GM21528 (cell line): Measurements from ENCODE around the gene PPOX.
A peak's percentile ranks its signal among the peaks of the same experiment; 100 is the strongest.

ENCODE experiments used
- ATAC-seq: cut with Tn5 transposase; IDR thresholded peaks from one replicate; pipeline ENCODE4 v1.9.1; 2021; ENCODE audit warnings: mild to moderate bottlenecking, moderate library complexity; ENCODE audit not compliant: unreplicated experiment, low FRiP score

The PPOX gene

DNA sequence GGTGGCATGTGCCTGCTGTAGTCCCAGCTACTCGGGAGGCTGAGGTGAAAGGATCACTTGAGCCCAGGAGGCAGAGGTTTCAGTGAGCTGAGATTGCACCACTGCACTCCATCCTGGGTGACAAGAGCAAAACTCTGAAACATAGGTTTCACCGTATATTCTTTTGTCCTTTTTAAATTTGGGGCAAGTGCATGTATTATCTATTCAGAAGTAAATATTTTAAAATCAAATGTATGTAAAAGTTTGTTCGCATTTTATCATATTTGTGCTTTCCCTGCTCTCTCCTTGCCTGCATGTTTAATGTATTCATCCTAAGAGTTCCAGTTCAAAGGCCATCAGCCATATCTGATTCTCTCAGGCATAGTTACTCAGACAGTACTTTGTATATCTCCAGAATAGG, 20.4 kb upstream of the PPOX start:
- no peak for ATAC-seq

DNA sequence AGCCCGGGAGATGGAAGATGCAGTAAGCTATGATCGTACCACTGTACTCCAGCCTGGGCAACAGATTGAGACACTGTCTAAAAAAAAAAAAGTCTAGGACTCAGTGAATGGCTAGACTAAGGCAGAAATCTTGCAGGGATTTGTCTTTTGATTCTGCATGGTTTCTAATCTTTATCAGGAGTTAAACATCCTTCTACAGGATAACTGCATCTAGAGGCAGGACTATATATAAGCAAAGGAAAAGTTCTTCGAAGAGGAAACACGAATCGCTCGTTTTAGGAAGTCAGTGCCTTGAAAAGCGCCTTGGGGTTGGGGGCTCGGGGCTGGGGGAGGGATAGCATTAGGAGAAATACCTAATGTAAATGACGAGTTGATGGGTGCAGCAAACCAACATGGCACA, 13.1 kb upstream of the PPOX start:
- ATAC-seq, result no peak

DNA sequence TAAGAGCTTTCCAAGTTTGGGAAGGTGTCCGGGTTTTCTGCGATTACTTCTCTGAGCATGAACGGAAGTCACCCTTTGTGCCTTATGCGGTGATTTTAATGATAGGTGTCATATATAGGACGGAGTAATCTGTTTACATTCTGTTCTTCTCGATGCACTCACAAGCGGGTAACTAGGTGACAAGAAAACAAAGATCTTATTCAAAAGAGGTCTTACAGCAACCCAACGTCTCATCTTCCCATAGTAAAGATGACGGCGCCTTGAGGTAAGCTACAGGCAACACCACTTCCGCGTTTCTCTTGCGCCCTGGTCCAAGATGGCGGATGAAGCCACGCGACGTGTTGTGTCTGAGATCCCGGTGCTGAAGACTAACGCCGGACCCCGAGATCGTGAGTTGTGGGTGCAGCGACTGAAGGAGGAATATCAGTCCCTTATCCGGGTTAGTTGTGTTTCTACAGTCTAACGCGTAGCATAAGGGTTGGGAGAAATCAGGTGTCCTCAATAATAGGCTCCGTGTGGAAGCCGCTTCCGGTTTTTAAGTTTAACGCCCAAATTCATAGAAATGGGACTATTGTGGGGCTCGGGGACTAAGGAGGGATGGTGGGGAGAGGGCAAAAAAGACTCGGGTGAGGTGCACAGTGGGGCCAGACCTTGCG, 12.4 kb upstream of the PPOX start, which contains the start of gene UFC1:
TSS of gene UFC1 (plus strand) at position 297 of the 656 bp plus-strand sequence. CDS start at position 317, 20 bp downstream.
- ATAC-seq, result peak; percentile 80

DNA sequence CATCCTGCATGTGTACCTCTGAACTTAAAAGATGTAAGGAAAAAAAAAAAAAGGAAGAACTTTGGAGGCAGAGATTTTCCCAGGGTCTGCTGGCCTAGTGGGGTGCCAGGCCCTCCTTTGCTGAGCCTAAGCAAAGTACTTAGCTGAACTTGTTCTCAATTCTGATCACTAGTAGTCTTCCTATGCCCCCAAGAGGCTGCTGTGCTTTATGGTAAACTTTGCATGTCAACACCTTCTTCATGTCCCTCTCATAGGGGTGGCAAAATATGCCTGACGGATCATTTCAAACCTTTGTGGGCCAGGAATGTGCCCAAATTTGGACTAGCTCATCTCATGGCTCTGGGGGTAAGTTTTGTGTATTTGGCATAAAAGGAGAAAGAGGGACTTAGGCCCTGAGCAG, 8.4 kb upstream of the PPOX start:
- no peak for ATAC-seq

DNA sequence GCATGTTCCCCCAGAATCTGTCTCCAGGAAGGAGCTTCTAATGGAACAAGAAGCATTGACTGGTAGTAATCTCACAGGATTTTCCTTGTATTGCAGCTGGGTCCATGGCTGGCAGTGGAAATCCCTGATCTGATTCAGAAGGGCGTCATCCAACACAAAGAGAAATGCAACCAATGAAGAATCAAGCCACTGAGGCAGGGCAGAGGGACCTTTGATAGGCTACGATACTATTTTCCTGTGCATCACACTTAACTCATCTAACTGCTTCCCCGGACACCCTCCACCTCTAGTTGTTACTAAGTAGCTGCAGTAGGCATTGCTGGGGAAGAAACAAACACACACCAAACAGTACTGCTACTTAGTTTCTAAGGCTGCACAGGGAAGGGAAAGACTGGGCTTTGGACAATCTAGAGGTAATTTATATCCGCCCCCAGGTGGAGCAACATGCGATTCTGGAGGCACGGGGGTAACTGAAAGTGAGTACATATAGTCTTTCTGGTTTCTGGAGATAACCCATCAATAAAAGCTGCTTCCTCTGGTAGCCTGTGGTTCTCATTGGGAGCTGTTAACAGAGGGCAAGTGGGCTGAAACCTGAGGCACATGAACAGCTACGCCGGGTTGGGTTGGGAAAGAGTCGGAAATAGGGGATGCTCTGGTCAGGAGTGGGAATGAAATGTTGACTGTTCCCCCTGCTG, 7.8 kb upstream of the PPOX start:
- peak; percentile 10 for ATAC-seq

DNA sequence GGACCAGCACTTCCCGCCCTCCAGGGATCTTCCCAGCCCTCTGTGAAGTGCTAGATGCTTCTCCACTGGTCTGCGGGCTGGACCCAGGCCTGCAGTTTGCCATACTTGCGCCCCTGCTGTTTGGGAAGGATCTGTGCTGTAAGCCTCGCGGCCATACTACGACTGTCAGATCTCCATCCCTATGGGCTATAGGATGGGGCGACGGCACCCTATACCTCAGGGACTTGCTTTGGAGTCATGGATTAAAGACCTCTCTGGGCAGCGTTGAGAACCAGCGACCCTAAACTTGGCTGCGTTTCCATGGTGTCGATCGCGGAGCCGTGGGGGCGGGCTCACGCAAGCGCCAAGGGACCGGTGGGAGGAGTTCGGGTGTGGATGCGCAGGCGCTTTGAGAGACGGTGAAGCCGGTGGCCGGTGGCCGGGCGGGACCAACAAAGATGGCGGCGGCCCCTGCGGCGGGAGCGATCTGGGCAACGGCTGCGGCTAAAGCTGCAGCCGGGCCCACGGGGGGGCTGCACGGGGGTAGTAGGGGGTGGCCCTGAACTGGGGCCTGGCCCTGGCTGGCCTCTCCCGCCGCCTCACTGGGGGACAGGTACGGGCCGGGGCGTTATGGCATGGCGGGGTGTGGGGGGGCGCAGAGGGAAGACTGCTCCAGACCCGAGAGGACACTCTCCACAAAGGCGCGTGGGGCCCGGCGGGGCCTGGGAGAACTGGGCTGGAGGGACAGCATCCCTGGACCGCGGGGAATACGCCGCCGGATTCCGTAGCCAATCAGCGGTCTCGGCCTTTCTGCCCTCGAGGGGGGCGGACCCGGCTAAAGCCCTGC, 6.9 kb upstream of the PPOX start, which contains the start of gene USP21:
TSS of gene USP21 (plus strand) at position 414 of the 826 bp plus-strand sequence. CDS start 1,141 bp downstream, outside the sequence.
- peak; percentile 59 for ATAC-seq

DNA sequence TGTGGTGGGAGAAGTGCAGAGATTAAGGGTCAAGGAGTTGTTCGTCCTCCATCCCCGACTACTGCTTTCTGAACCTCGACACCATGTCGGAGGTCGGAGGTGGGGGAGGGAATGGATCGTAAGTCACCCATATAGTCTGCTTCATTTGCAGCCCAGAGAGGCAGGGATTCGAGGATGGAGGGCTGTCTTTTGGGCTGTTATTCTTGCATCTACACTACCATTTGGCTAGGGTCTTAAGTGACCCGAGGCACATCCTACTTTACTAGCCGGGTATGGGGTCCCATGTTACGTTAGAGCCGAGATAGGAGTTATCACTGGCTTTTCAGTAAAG, 6.3 kb upstream of the PPOX start:
- ATAC-seq, result peak; percentile 3

DNA sequence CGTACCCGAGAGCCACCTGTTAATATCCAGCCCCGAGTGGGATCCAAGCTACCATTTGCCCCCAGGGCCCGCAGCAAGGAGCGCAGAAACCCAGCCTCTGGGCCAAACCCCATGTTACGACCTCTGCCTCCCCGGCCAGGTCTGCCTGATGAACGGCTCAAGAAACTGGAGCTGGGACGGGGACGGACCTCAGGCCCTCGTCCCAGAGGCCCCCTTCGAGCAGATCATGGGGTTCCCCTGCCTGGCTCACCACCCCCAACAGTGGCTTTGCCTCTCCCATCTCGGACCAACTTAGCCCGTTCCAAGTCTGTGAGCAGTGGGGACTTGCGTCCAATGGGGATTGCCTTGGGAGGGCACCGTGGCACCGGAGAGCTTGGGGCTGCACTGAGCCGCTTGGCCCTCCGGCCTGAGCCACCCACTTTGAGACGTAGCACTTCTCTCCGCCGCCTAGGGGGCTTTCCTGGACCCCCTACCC, 5.5 kb upstream of the PPOX start:
- ATAC-seq, result no peak

DNA sequence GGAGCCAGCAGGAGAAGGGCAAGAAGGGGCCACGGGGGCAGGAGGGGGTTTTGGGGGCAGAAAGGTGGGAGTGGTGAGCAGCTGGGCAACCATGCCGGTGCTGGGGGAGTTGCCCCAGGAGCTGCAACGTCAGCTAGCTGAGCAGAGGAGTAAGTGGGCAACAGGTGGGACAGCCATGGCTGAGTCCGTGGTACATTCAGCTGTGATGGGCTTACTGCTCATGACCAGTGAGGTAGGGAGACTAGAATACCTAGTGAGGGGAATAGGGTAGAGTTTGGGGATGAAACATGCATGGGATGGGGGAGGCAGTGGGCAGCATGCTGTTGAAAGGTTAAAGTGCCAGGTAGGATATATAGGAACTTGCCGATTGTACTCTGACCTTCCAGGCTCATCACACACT, 4.6 kb upstream of the PPOX start:
- no peak for ATAC-seq

DNA sequence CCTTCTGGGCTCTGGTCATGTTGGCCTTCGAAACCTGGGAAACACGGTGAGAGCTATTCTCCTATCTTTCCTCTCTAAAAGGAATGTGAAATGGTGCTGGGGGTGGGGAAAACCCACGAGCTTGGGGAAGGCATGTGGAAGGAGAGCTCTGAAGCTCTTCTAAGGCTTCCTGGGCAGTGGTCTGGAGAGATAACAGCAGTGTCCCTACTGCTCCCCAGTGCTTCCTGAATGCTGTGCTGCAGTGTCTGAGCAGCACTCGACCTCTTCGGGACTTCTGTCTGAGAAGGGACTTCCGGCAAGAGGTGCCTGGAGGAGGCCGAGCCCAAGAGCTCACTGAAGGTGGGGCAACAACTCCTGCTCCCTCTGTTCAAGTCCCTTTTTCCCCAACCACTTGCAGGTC, 4.2 kb upstream of the PPOX start:
- ATAC-seq, result no peak

DNA sequence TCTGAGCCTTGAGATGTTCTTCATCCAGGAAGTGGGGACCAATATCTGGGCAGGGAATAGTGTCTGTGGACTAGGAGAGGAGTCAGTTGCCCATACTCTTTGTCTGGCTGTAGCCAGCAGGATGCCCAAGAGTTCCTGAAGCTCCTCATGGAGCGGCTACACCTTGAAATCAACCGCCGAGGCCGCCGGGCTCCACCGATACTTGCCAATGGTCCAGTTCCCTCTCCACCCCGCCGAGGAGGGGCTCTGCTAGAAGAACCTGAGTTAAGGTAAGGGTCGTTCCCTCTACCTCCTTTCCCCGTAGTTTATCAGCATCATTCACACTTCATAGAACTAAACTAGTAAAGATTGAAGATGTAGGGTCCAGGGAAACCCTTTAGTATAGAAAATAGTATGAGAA, 3.4 kb upstream of the PPOX start:
- no peak for ATAC-seq

DNA sequence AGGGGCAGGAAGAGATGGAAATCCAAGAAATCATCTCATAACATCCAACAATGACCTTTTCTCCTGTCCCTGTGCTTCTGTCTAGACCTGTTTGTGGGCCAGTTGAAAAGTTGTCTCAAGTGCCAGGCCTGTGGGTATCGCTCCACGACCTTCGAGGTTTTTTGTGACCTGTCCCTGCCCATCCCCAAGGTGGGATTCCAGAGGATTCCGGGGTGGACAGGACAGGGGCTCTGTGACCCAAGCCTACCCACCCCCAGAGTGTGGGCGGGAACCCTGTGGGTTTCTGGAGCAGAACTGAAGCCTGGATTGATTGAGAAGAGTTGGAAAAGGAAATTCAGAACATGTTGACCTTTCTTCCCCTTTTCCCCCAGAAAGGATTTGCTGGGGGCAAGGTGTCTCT, 2.4 kb upstream of the PPOX start:
- no peak for ATAC-seq

DNA sequence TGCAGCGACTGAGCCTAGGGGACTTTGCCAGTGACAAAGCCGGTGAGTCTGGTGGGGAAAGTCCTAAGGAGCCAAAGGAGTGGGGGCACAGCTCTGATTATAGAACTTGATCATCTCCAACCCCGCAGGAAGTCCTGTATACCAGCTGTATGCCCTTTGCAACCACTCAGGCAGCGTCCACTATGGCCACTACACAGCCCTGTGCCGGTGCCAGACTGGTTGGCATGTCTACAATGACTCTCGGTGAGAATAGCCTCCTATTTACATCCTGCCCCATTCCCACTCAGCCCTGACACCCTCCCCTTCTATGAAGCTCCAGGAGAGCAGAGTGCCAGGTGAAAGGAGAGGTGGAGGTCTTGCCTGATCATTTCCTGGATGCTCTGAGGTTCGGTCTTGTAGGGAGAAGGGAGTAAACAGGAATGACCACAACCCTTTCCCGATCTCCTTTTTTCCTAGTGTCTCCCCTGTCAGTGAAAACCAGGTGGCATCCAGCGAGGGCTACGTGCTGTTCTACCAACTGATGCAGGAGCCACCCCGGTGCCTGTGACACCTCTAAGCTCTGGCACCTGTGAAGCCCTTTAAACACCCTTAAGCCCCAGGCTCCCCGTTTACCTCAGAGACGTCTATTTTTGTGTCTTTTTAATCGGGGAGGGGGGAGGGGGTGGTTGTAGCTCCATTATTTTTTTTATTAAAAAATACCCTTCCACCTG, 1.2 kb upstream of the PPOX start:
- ATAC-seq, result no peak

DNA sequence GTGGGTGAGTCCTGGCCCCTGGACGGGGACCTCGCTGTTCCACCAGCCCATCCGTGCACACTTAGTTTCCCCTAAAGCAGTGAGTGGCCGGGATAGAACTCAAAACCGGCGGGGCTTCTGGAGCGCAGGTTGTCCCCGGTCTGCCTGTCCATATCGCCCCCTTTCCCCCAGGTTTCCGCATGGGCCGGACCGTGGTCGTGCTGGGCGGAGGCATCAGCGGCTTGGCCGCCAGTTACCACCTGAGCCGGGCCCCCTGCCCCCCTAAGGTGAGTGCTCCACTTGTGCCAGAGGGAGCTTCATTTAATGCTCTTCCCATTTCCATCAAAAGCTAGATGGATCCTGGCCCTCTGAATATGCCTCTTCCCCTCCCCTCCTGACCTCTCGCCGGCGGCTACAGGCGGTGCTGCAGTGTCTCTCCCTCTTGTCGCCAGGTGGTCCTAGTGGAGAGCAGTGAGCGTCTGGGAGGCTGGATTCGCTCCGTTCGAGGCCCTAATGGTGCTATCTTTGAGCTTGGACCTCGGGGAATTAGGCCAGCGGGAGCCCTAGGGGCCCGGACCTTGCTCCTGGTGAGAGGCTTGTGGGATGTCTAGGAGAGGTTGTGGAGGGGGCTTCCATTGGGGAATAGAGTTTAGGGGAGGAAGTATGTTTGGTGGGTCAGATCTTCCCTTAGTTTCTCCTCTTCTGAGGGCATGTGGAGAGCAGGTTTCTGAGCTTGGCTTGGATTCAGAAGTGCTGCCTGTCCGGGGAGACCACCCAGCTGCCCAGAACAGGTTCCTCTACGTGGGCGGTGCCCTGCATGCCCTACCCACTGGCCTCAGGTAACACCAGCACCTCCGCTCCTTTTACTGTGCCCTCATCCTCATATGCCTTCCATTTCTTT, 683 bp downstream of the PPOX start:
- peak; percentile 9 for ATAC-seq

DNA sequence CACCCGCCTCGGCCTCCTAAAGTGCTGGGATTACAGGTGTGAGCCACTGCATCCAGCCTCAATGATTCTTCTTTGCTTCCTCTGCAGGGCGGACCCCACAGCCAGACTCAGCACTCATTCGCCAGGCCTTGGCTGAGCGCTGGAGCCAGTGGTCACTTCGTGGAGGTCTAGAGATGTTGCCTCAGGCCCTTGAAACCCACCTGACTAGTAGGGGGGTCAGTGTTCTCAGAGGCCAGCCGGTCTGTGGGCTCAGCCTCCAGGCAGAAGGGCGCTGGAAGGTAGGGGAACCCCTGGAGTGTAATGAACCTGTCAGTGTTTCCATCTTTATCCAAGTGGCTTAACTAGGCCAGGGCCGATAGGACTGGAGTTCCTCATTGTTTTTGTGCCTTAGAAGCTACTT, 2.7 kb downstream of the PPOX start:
- ATAC-seq, result no peak

DNA sequence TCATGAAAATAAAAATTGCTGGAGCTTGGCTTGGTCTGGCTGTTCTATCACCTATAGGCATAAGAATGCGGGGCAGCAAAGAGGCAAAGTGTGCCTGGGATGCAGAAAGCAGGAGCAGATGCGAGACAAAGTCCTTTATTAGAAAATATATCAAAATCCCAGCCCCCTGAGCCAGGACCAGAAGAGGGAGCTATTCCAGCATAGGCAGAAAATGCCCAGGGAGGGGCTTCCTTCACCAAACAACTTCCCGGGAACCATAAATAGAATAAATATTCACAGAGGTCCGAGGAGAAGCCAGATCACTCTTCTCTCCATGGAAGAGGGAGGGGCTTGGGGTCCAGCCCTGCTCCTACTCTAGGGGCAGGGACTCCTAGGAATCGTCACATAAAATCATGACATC, 5.0 kb downstream of the PPOX start:
- ATAC-seq, result no peak

DNA sequence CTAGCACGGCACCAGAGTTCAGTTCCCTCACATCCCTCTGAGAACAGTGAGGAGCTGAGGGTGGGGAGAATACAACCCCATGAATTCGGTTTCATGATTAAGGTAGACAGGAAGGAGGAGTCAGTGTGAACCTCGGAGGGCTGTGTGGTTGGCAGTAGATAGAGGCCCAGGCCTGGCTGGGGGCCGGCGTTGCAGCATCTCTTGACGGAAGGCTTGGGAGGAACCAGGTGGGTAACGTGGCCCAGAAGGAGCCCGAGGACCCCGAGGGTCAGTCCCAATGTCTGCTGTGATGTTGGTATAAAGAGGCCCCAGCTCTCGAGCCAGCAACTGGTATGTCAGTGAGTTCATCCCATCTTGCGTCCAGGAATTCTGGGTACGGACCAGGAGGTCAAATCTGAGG, 5.5 kb downstream of the PPOX start:
- no peak for ATAC-seq

DNA sequence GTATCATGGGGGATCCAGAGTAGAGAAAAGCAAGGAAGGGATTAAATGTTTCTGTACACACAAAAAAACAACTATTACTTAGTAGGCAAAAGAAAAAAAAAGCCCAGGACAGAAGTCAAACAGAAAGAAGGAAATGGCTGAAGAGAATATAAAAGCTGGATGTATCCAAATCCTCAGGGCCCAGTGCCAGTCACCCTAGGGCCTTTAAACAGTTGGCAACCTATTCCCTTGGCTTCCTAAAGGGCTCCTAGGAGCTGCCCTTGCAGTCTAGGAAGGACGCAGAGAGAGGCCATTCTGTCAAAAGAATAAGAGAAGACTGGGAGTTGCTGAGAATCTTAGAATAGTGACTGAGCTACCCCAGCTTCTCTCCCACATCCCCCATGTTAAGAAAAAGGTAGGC, 6.1 kb downstream of the PPOX start:
- ATAC-seq, result no peak

DNA sequence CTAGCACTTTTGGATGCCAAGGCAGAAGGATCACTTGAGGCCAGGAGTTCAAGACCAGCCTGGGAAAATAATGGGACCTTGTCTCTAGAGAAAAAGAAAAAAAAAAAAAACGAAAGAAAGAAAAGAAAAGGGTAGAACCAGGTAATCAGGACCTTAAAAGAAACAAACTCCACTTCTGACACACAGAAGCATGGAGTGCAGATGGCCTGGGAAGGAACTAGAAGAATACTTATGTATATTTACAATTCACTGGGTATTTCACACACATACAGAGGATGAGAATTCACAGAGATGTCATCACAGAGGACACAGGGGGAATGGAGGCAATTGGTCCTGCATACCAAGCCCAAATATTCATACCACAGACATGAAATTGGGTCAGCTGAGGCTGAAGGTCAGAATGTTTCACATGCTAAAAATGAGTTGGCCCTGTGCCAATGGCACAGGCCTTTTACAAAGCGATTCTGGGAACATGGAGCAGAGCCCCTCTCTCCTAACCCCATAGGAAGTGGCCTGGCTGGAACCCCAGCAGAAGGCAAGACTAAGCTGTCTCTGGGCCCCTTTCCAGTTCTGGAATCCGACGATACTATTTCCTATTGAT, 6.7 kb downstream of the PPOX start:
- ATAC-seq, result no peak
